HG03280 (cell line): ENCODE measurements around the gene TLE4.
"Not testable (repeated sequence)": the region's sequence is repeated elsewhere in the genome, so short reads cannot be mapped to it uniquely, and the experiment has no call there.

Experiments used
- ATAC-seq: cut with Tn5 transposase; IDR thresholded peaks from one replicate; pipeline ENCODE4 v1.9.1; 2021; ENCODE audit warnings: mild to moderate bottlenecking, moderate library complexity; ENCODE audit not compliant: unreplicated experiment

TLE4 gene

GRCh38 chr9:79630521-79631403 is 59.0 kb downstream of the TLE4 start:
- ATAC-seq = no peak

- no peak for ATAC-seq
Measured at GRCh38 chr9:79632060-79632459, 60.3 kb downstream of the TLE4 start.

- no peak for ATAC-seq
Measured at GRCh38 chr9:79632705-79633104, 60.9 kb downstream of the TLE4 start.

- no peak for ATAC-seq
Measured at GRCh38 chr9:79633558-79633957, 61.8 kb downstream of the TLE4 start.

- no peak for ATAC-seq
Measured at GRCh38 chr9:79637177-79637925, 65.6 kb downstream of the TLE4 start.

- no peak for ATAC-seq
Measured at GRCh38 chr9:79638806-79639205, 67.0 kb downstream of the TLE4 start.

GRCh38 chr9:79639354-79639753 is 67.6 kb downstream of the TLE4 start:
- no peak for ATAC-seq

GRCh38 chr9:79640067-79640466 is 68.3 kb downstream of the TLE4 start:
- not testable (repeated sequence) for ATAC-seq

GRCh38 chr9:79641070-79641469 is 69.3 kb downstream of the TLE4 start:
- no peak for ATAC-seq

GRCh38 chr9:79642671-79643070 is 70.9 kb downstream of the TLE4 start:
- no peak for ATAC-seq

- ATAC-seq = no peak
Measured at GRCh38 chr9:79644048-79644447, 72.3 kb downstream of the TLE4 start.

- no peak for ATAC-seq
Measured at GRCh38 chr9:79644601-79645000, 72.8 kb downstream of the TLE4 start.

GRCh38 chr9:79645110-79645509 is 73.3 kb downstream of the TLE4 start:
- ATAC-seq = no peak

- no peak for ATAC-seq
Measured at GRCh38 chr9:79646096-79646495, 74.3 kb downstream of the TLE4 start.

- no peak for ATAC-seq
Measured at GRCh38 chr9:79651251-79651795, 79.6 kb downstream of the TLE4 start.

GRCh38 chr9:79652598-79652997 is 80.8 kb downstream of the TLE4 start:
- no peak for ATAC-seq

- ATAC-seq = not testable (repeated sequence)
Measured at GRCh38 chr9:79654591-79655382, 83.0 kb downstream of the TLE4 start.

GRCh38 chr9:79655551-79655950 is 83.8 kb downstream of the TLE4 start:
- ATAC-seq = no peak

- ATAC-seq = no peak
Measured at GRCh38 chr9:79656169-79656568, 84.4 kb downstream of the TLE4 start.

GRCh38 chr9:79657891-79658290 is 86.1 kb downstream of the TLE4 start:
- ATAC-seq = no peak

GRCh38 chr9:79658926-79659325 is 87.2 kb downstream of the TLE4 start:
- ATAC-seq = no peak
